Cardiac muscle cell (in vitro differentiated cells and primary cell): Measurements from ENCODE around the gene SLC26A6. TPM values are rescaled to one million over a fixed set of nuclear protein-coding genes. Genes with fewer than 3 reads are reported as not detected.

Source experiments
- DNase-seq, 2 donors: peaks; one replicate each; pipeline versions ENCODE4 v3.0.0 to v3.0.0-alpha.2; 2010 to 2017; ENCODE audit warnings: low read depth in 1 of 2, low spot score in 1 of 2
- H3K27ac ChIP-seq: fragments of 200-600 bp; sonication (generic); 2 replicates; pipeline ENCODE4 v1.5.1; 2016
- H3K27me3 ChIP-seq: fragments of 200-600 bp; sonication (generic); 2 replicates; pipeline ENCODE4 v1.6.0; 2016; ENCODE audit warnings: control low read depth
- H3K36me3 ChIP-seq: fragments of 200-600 bp; sonication (generic); 2 replicates; pipeline ENCODE4 v1.5.1; 2016; ENCODE audit warnings: control low read depth
- H3K4me1 ChIP-seq: fragments of 200-600 bp; sonication (generic); 2 replicates; pipeline ENCODE4 v1.8.1; 2017; ENCODE audit warnings: low read depth, mild to moderate bottlenecking, mixed run types
- H3K4me3 ChIP-seq: fragments of 200-600 bp; sonication (generic); 2 replicates; pipeline ENCODE4 v1.5.1; 2016; ENCODE audit warnings: mild to moderate bottlenecking
- H3K9me3 ChIP-seq: fragments of 200-600 bp; sonication (generic); 2 replicates; pipeline ENCODE4 v1.5.1; 2017; ENCODE audit warnings: low read depth, mild to moderate bottlenecking, control low read depth
- CTCF ChIP-seq: IDR thresholded peaks from 2 replicates; pipeline ENCODE4 v1.5.1; 2012; ENCODE audit warnings: low read depth, mild to moderate bottlenecking, low read length
- polyA plus RNA-seq: library from polyadenylated mRNA; unstranded; fragments of >200 nt; fragmentation: Nextera tagmentation; extraction: Ambion mirVana; gene quantifications from 2 replicates; pipeline ENCODE4 v1.2.1, GENCODE V29; 2016
- total RNA-seq: library from RNA; depleted of rRNA; stranded (reverse); fragments of >200 nt; gene quantifications from 2 replicates; pipeline ENCODE4 v1.2.3, GENCODE V29; 2016

The SLC26A6 gene
- total and polyA plus RNA-seq, 2 experiments from 2014 or later, result 68.1 to 87.4 TPM

GRCh38 chr3:48621461-48621869, 13.8 kb downstream of the SLC26A6 start, which contains the start of gene TMEM89:
TMEM89 (minus strand) TSS chr3:48621769; CDS start chr3:48621756, 13 bp downstream.
- H3K36me3 ChIP-seq, result no peaks in the 10 kb centered on the region
- H3K9me3 ChIP-seq, result no peaks in the 10 kb centered on the region
- no peaks in the 10 kb centered on the region for H3K27me3 ChIP-seq
- H3K4me3 ChIP-seq, result no peak within 1 kb of the TSS
- no peak for DNase-seq
- H3K4me1 ChIP-seq, result no peaks in the 10 kb centered on the region
- no peak for TF ChIP-seq CTCF
- H3K27ac ChIP-seq, result no peak within 1 kb of the TSS

DNA sequence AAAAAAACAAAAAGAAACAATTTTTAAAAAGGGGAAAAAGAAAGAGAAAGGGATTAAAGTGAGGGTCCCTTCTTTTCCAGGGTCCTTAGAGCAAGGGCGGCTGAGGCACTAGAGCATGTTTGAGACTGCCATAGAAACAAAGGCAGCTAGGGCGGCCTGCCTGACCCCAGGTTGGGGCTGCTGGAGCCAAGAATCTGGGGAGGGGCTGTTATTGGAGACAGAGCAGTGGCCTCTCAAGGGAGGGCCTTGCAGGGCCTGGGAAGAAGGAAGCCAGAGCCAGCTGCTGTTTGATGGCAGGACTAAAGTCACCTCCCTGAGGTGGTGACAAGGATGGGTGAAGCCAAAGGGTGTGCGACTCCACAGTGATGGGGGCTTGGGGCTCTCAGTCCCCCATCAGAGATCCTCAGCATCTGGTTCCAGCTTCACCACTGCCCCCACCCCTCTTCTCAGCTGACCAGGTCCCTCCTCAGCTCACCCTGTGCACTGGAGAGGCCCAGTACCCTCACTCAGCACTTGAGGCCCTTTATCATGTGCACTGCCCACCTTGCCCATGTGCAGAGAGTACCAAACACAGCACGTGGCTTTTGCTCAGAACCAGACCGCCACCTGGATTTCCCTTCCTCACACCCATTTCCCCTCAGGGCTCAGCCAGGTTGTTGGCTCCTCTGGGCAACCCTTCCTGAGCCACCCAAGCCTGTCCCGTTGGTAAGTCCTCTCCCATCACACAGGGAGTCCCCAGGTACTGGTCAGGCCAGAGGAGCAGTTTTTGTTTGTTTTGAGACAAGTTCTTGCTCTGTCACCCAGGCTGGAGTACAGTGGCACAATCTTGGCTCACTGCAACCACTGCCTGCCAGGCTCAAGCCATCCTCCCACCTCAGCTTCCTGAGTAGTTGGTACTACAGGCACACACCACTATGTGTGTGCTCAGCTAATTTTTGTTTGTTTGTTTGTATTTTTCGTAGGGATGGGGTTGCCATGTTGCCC, 15.4 kb downstream of the SLC26A6 start:
- no peak for TF ChIP-seq CTCF
- no peak overlapping the region for H3K27ac ChIP-seq
- no peaks in the 10 kb centered on the region for H3K9me3 ChIP-seq
- no peak for DNase-seq
- no peak overlapping the region for H3K4me3 ChIP-seq
- no peaks in the 10 kb centered on the region for H3K36me3 ChIP-seq
- no peaks in the 10 kb centered on the region for H3K4me1 ChIP-seq
- no peaks in the 10 kb centered on the region for H3K27me3 ChIP-seq

GRCh38 chr3:48617559-48617958, 17.7 kb downstream of the SLC26A6 start:
- H3K4me1 ChIP-seq, result no peaks in the 10 kb centered on the region
- no peak for TF ChIP-seq CTCF
- H3K27me3 ChIP-seq, result no peaks in the 10 kb centered on the region
- no peaks in the 10 kb centered on the region for H3K36me3 ChIP-seq
- H3K4me3 ChIP-seq, result no peak overlapping the region
- H3K27ac ChIP-seq, result no peak overlapping the region
- DNase-seq, result no peak
- no peaks in the 10 kb centered on the region for H3K9me3 ChIP-seq

GRCh38 chr3:48614044-48614443, 21.2 kb downstream of the SLC26A6 start:
- Histone ChIP-seq H3K4me3 (no peak overlapping the region), H3K4me1 (no peaks in the 10 kb centered on the region), H3K36me3 (no peaks in the 10 kb centered on the region), H3K9me3 (no peaks in the 10 kb centered on the region), H3K27me3 (peaks cover 8% of the 10 kb centered on the region), H3K27ac (no peak overlapping the region)
- TF ChIP-seq CTCF, result no peak
- DNase-seq, result peak in 1 of 2 donors; percentile 84

DNA sequence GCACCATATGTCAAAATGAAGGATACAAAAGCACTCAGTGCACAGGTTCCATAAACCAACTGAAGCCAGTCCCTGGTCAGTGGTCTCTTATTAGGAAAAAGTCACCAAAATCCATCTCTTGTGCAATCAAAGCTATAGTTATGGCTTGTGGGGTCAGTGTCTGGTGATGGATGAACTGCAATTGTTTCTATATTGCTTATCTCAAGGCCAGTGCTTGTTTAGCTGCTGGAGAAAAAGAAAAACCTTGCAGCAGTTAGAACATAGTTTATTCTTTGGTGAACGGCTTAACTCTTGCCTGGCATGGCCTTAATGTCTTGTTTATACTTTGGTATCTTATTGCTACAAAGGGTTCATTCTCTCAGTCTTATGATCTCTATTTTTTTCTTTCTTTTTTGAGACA, 23.0 kb downstream of the SLC26A6 start:
- no peaks in the 10 kb centered on the region for H3K9me3 ChIP-seq
- H3K36me3 ChIP-seq, result peaks cover 6% of the 10 kb centered on the region
- no peak overlapping the region for H3K27ac ChIP-seq
- DNase-seq, result no peak
- no peak overlapping the region for H3K4me3 ChIP-seq
- peaks cover 8% of the 10 kb centered on the region for H3K27me3 ChIP-seq
- TF ChIP-seq CTCF, result no peak
- peaks cover 7% of the 10 kb centered on the region for H3K4me1 ChIP-seq
